ENCODE measurements around the gene SRRM2. TPM values are rescaled to one million over a fixed set of nuclear protein-coding genes. Genes with fewer than 3 reads are reported as not detected.
A peak's percentile ranks its signal among the peaks of the same experiment; 100 is the strongest.

Gene SRRM2
- polyA plus RNA-seq, 3 donors: 19.0 to 1,186 (median 31.8) TPM

- 63% methylated on average over 7 of the region's 10 CpGs for WGBS (ENCODE audit: insufficient coverage)
- Mint-ChIP-seq H3K27me3 (ENCODE audit: low read depth in 3 of 3) (peaks cover 0 to 4% (median 2%) of the 10 kb centered on the region in 3 donors), H3K36me3 (no peaks in the 10 kb centered on the region), H3K27ac (peak overlapping the region in 1 of 7 donors; percentile 57), H3K9me3 (peaks cover 0 to 2% (median 0%) of the 10 kb centered on the region in 7 donors), H3K4me3 (no peak overlapping the region), H3K4me1 (peaks cover 3% of the 10 kb centered on the region)
- Histone ChIP-seq H3K9me3 (replicated peaks in 1 of 2; ENCODE audit: control insufficient read depth in 1 of 2, insufficient read depth in 1 of 2, low read length in 2 of 2) (no peaks in the 10 kb centered on the region), H3K36me3 (replicated peaks in 1 of 2; ENCODE audit: control insufficient read depth in 1 of 2, insufficient read depth in 2 of 2, low read length in 2 of 2) (no peaks in the 10 kb centered on the region), H4K20me1 (ENCODE audit: insufficient read depth, low read length) (no peaks in the 10 kb centered on the region), H3K4me2 (replicated peaks; ENCODE audit: extremely low read depth, low read length, poor library complexity, severe bottlenecking) (no peak overlapping the region), H3K4me3 (replicated peaks in 1 of 3; ENCODE audit: low read depth in 2 of 3, low read length in 3 of 3) (no peak overlapping the region), H3K27ac (ENCODE audit: low read depth in 1 of 2, low read length in 2 of 2) (no peak overlapping the region), H3K27me3 (ENCODE audit: control insufficient read depth in 2 of 2, insufficient read depth in 2 of 2, low read length in 2 of 2) (no peaks in the 10 kb centered on the region), H3K9ac (ENCODE audit: insufficient read depth, low read length, poor library complexity, severe bottlenecking) (no peak overlapping the region), H3K79me2 (ENCODE audit: insufficient read depth, low read length) (no peaks in the 10 kb centered on the region), H2AFZ (ENCODE audit: insufficient read depth, low read depth, low read length, poor library complexity, severe bottlenecking) (no peak overlapping the region), H3K4me1 (ENCODE audit: control insufficient read depth in 1 of 2, insufficient read depth in 2 of 2, low read length in 2 of 2) (no peaks in the 10 kb centered on the region)
- no peak for DNase-seq
- TF ChIP-seq CTCF (IDR thresholded peaks at IDR 0.05): no peak
- intact Hi-C loops (cut with micrococcal nuclease): no loop called here
These were observed 17.5 kb upstream of the SRRM2 start for GRCh38 chr16:2734844-2735515.

GRCh38 chr16:2736476-2737237, 15.8 kb upstream of the SRRM2 start:
- H3K9ac ChIP-seq (ENCODE audit: insufficient read depth, low read length, poor library complexity, severe bottlenecking): no peak overlapping the region
- H3K27me3 Mint-ChIP-seq (ENCODE audit: low read depth in 3 of 3): peaks cover 0 to 5% (median 2%) of the 10 kb centered on the region in 3 donors
- intact Hi-C loops (cut with micrococcal nuclease): no loop called here
- H3K4me3 Mint-ChIP-seq: no peak overlapping the region
- 97% methylated on average over 11 of the region's 11 CpGs for WGBS (ENCODE audit: insufficient coverage)
- H3K27ac ChIP-seq (ENCODE audit: low read depth in 1 of 2, low read length in 2 of 2): no peak overlapping the region
- DNase-seq: no peak
- H3K9me3 Mint-ChIP-seq: peaks cover 0 to 2% (median 0%) of the 10 kb centered on the region in 7 donors
- H3K27ac Mint-ChIP-seq: no peak overlapping the region
- H3K27me3 ChIP-seq (ENCODE audit: control insufficient read depth in 2 of 2, insufficient read depth in 2 of 2, low read length in 2 of 2): no peaks in the 10 kb centered on the region
- no peaks in the 10 kb centered on the region for H3K36me3 Mint-ChIP-seq
- no peaks in the 10 kb centered on the region for H3K4me1 ChIP-seq (ENCODE audit: control insufficient read depth in 1 of 2, insufficient read depth in 2 of 2, low read length in 2 of 2)
- H3K4me2 ChIP-seq (replicated peaks; ENCODE audit: extremely low read depth, low read length, poor library complexity, severe bottlenecking): no peak overlapping the region
- no peaks in the 10 kb centered on the region for H3K9me3 ChIP-seq (replicated peaks in 1 of 2; ENCODE audit: control insufficient read depth in 1 of 2, insufficient read depth in 1 of 2, low read length in 2 of 2)
- peaks cover 3% of the 10 kb centered on the region for H3K4me1 Mint-ChIP-seq
- TF ChIP-seq CTCF (IDR thresholded peaks at IDR 0.05): no peak
- H2AFZ ChIP-seq (ENCODE audit: insufficient read depth, low read depth, low read length, poor library complexity, severe bottlenecking): no peak overlapping the region
- no peak overlapping the region for H3K4me3 ChIP-seq (replicated peaks in 1 of 3; ENCODE audit: low read depth in 2 of 3, low read length in 3 of 3)
- no peaks in the 10 kb centered on the region for H3K36me3 ChIP-seq (replicated peaks in 1 of 2; ENCODE audit: control insufficient read depth in 1 of 2, insufficient read depth in 2 of 2, low read length in 2 of 2)
- H3K79me2 ChIP-seq (ENCODE audit: insufficient read depth, low read length): no peaks in the 10 kb centered on the region
- no peaks in the 10 kb centered on the region for H4K20me1 ChIP-seq (ENCODE audit: insufficient read depth, low read length)

Data from CD14-positive monocyte (primary cell).